Endothelial cell of umbilical vein (primary cell): ENCODE data around the gene GID4. TPM values are rescaled to one million over a fixed set of nuclear protein-coding genes. Genes with fewer than 3 reads are reported as not detected.

Experiments used
- BruUV-seq: library from RNA; stranded (reverse); fragments of 400-500 nt; replicated peaks from 2 replicates; lab custom pipeline; 2021; lab: Mats Ljungman, UMichigan
- CTCF ChIA-PET: fragments of 300-600, 350-600 bp; sonication (Branson Sonifier 250); formaldehyde crosslinking; loops from one replicate; lab custom pipeline; 2021; ENCODE audit warnings: antibody characterized with exemption, inconsistent platforms; lab: Charles Lee
- POLR2A ChIA-PET: fragments of 300-600, 350-600 bp; sonication (Branson Sonifier 250); formaldehyde crosslinking; loops from one replicate; lab custom pipeline; 2021; ENCODE audit warnings: antibody characterized with exemption, inconsistent platforms; lab: Charles Lee
- DNase-seq: peaks from one replicate; pipeline ENCODE4 v3.0.0-alpha.2; 2011; ENCODE audit warnings: low read depth, low spot score
- FAIRE-seq: peaks from 2 replicates; lab custom pipeline; 2011; peaks lifted over from hg19 to GRCh38; lab: Jason Lieb, UNC
- H2AFZ ChIP-seq: 2 replicates; pipeline ENCODE4 v1.6.0; 2012; ENCODE audit warnings: low read depth, low read length, control low read depth, inconsistent platforms
- H3K27ac ChIP-seq: 2 replicates; pipeline ENCODE4 v1.5.1; 2011; ENCODE audit warnings: low read depth, mild to moderate bottlenecking, control low read depth, low read length, moderate library complexity; ENCODE audit not compliant: insufficient read depth
- H3K27me3 ChIP-seq, 2 experiments: 2 replicates each; pipeline versions ENCODE4 v1.6.0 to v1.6.1; 2011; ENCODE audit warnings: low read length in 2 of 2, mixed read lengths in 1 of 2; ENCODE audit not compliant: control insufficient read depth in 2 of 2, insufficient read depth in 2 of 2
- H3K36me3 ChIP-seq, 2 experiments: 2 replicates in 1 of 2; 3 replicates in 1 of 2; pipeline ENCODE4 v1.5.1; 2011; ENCODE audit warnings: low read length in 2 of 2, mild to moderate bottlenecking in 1 of 2, moderate library complexity in 1 of 2; ENCODE audit not compliant: control insufficient read depth in 2 of 2, insufficient read depth in 2 of 2; ENCODE audit errors: extremely low read depth in 1 of 2
- H3K4me1 ChIP-seq: 3 replicates; pipeline ENCODE4 v1.5.1; 2011; ENCODE audit warnings: mild to moderate bottlenecking, low read length; ENCODE audit not compliant: control insufficient read depth, insufficient read depth; ENCODE audit errors: extremely low read depth
- H3K4me2 ChIP-seq: 2 replicates; pipeline ENCODE4 v1.6.1; 2011; ENCODE audit warnings: low read length, control low read depth, mixed read lengths; ENCODE audit not compliant: insufficient read depth
- H3K4me3 ChIP-seq, 3 experiments: fragments of 200-600 bp in 1 of 3; sonication (generic), shearing (Covaris generic) in 1 of 3; replicated peaks in 1 of 3; 2 replicates each; pipeline ENCODE4 v1.5.1; 2011 to 2016; ENCODE audit warnings: control low read depth in 3 of 3, low read length in 3 of 3, mild to moderate bottlenecking in 2 of 3, inconsistent platforms in 1 of 3, low read depth in 1 of 3, moderate library complexity in 1 of 3; ENCODE audit not compliant: insufficient read depth in 1 of 3
- H3K79me2 ChIP-seq: 2 replicates; pipeline ENCODE4 v1.6.0; 2012; ENCODE audit warnings: low read length, inconsistent platforms; ENCODE audit not compliant: control insufficient read depth, insufficient read depth
- H3K9ac ChIP-seq: replicated peaks from 2 replicates; pipeline ENCODE3; 2011; ENCODE audit warnings: low read length, control low read depth; ENCODE audit not compliant: insufficient read depth; ENCODE audit errors: extremely low read depth
- H3K9me1 ChIP-seq: replicated peaks from 3 replicates; pipeline ENCODE4 v1.6.0; 2011; ENCODE audit warnings: mild to moderate bottlenecking, low read length; ENCODE audit not compliant: control insufficient read depth, insufficient read depth; ENCODE audit errors: extremely low read depth
- H3K9me3 ChIP-seq: replicated peaks from 2 replicates; pipeline ENCODE4 v1.5.1; 2012; ENCODE audit warnings: low read length, inconsistent platforms; ENCODE audit not compliant: control insufficient read depth, insufficient read depth
- H4K20me1 ChIP-seq: replicated peaks from 2 replicates; pipeline ENCODE3; 2011; ENCODE audit warnings: mild to moderate bottlenecking, low read length; ENCODE audit not compliant: control insufficient read depth, insufficient read depth; ENCODE audit errors: extremely low read depth
- EZH2 ChIP-seq: IDR thresholded peaks from 2 replicates; pipeline ENCODE4 v1.6.1; 2012; ENCODE audit warnings: borderline replicate concordance, low read depth, mild to moderate bottlenecking, moderate library complexity, low read length, inconsistent platforms; ENCODE audit not compliant: severe bottlenecking
- FOS ChIP-seq: IDR thresholded peaks from 2 replicates; pipeline ENCODE4 v1.6.1; 2011; ENCODE audit warnings: mild to moderate bottlenecking, low read length, moderate library complexity, borderline replicate concordance; ENCODE audit not compliant: insufficient read depth
- GATA2 ChIP-seq: IDR thresholded peaks from 2 replicates; pipeline ENCODE4 v1.7.0; 2011; ENCODE audit warnings: low read depth, mild to moderate bottlenecking, moderate library complexity, mixed read lengths, low read length; ENCODE audit not compliant: insufficient read length, insufficient read depth
- JUN ChIP-seq: IDR thresholded peaks from 2 replicates; pipeline ENCODE4 v1.6.1; 2011; ENCODE audit warnings: borderline replicate concordance, low read depth; ENCODE audit not compliant: insufficient read length, insufficient read depth
- MYC ChIP-seq: IDR thresholded peaks from one replicate; pipeline ENCODE4 v1.6.1; 2011; ENCODE audit warnings: mild to moderate bottlenecking, low read depth, low read length
- POLR2A ChIP-seq: IDR thresholded peaks from 2 replicates; pipeline ENCODE4 v1.6.1; 2012; ENCODE audit warnings: low read depth, mild to moderate bottlenecking, control low read depth, low read length
- POLR2AphosphoS5 ChIP-seq: IDR thresholded peaks from 2 replicates; pipeline ENCODE4 v1.6.1; 2012; ENCODE audit warnings: low read depth, mild to moderate bottlenecking, control low read depth, low read length, moderate library complexity; ENCODE audit not compliant: insufficient read depth
- dilution Hi-C: fragments of 300-500 bp; cut with MboI; formaldehyde crosslinking; loops from one replicate; pipeline ENCODE4 v1.15.0; 2019; ENCODE audit warnings: low sequenced_read_pairs; ENCODE audit not compliant: extremely low pct_ligation_motif_present
- intact Hi-C: fragments of 100-400 bp; cut with micrococcal nuclease; formaldehyde crosslinking; loops from one replicate; pipeline ENCODE4 v1.10.0; 2022
- polyA plus RNA-seq, 4 experiments: library from polyadenylated mRNA; depleted of rRNA in 3 of 4; stranded (reverse) in 3 of 4; unstranded in 1 of 4; fragments of >200 nt; gene quantifications; 2 replicates each; pipeline versions ENCODE4 v1.2.1 to v1.2.3, GENCODE V29; 2011 to 2012; ENCODE audit warnings: missing spikeins in 1 of 4
- total RNA-seq: library from RNA; stranded (reverse); gene quantifications from 2 replicates; pipeline ENCODE4 v1.2.3, GENCODE V29; 2021
- TF ChIP-seq, protein P1 (sequence below): IDR thresholded peaks from 2 replicates; pipeline ENCODE4 v1.6.1; 2011; ENCODE audit not compliant: insufficient read depth, insufficient read length
- TF ChIP-seq, protein P2 (sequence below), 2 donors: IDR thresholded peaks; 1 replicate in 1 of 2; 2 replicates in 1 of 2; pipeline ENCODE4 v1.5.1; 2011; ENCODE audit warnings: low read length in 2 of 2, mild to moderate bottlenecking in 2 of 2, moderate library complexity in 2 of 2, control low read depth in 1 of 2, inconsistent platforms in 1 of 2, low read depth in 1 of 2; ENCODE audit not compliant: insufficient read depth in 1 of 2; ENCODE audit errors: extremely low read depth in 1 of 2

Gene GID4
- total and polyA plus RNA-seq, 2 donors (not counting 3 experiments of a cell fraction or from before 2014, with no cell fraction given): 6.4 to 11.3 TPM

DNA sequence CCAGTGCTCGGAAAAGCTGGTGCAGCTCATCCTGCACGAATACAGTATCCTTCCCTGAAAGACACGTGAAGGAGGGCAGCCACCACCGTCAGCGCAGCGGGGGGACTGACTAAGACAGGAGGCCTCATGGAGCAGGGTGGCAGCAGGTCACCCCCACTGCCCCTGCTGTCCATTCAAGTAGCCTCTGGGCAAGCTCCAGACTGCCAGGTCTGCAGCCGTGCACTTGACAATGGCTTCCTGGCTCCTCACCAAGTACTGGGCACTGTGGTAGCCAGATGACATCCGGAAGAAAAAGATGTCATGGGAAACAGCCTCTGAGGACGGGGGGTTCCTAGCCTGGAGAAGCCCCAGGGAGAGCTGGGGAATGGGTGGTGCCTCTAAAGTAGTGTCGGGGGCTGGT, 61.4 kb downstream of the GID4 start:
- no peak overlapping the region for H3K9ac ChIP-seq
- TF ChIP-seq GATA2 (no peak), EZH2 (no peak), FOS (no peak), POLR2AphosphoS5 (no peak), MYC (no peak), JUN (no peak), POLR2A (no peak)
- TF ChIP-seq, protein P1, sequence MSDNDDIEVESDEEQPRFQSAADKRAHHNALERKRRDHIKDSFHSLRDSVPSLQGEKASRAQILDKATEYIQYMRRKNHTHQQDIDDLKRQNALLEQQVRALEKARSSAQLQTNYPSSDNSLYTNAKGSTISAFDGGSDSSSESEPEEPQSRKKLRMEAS: no peak
- TF ChIP-seq, protein P2, sequence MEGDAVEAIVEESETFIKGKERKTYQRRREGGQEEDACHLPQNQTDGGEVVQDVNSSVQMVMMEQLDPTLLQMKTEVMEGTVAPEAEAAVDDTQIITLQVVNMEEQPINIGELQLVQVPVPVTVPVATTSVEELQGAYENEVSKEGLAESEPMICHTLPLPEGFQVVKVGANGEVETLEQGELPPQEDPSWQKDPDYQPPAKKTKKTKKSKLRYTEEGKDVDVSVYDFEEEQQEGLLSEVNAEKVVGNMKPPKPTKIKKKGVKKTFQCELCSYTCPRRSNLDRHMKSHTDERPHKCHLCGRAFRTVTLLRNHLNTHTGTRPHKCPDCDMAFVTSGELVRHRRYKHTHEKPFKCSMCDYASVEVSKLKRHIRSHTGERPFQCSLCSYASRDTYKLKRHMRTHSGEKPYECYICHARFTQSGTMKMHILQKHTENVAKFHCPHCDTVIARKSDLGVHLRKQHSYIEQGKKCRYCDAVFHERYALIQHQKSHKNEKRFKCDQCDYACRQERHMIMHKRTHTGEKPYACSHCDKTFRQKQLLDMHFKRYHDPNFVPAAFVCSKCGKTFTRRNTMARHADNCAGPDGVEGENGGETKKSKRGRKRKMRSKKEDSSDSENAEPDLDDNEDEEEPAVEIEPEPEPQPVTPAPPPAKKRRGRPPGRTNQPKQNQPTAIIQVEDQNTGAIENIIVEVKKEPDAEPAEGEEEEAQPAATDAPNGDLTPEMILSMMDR (IDR thresholded peaks at IDR 0.05; ENCODE audit: extremely low read depth in 1 of 2, insufficient read depth in 1 of 2, low read depth in 1 of 2, low read length in 2 of 2): no peak
- ChIA-PET POLR2A (interaction anchor here (0.7 to 1.3 kb wide), 2 partner anchors 10 to 72 kb away, joined by 3 read pairs; no protein-coding TSS in a partner anchor), CTCF (no interaction called here)
- intact Hi-C loops (no loop called here), dilution Hi-C loops (no loop called here)
- H3K9me3 ChIP-seq: no peaks in the 10 kb centered on the region
- no peak overlapping the region for H2AFZ ChIP-seq
- H3K36me3 ChIP-seq: peaks cover 6 to 45% of the 10 kb centered on the region in 2 experiments
- H3K9me1 ChIP-seq: no peaks in the 10 kb centered on the region
- no TSS peak for BruUV-seq
- H4K20me1 ChIP-seq: no peaks in the 10 kb centered on the region
- DNase-seq (no peak), FAIRE-seq (no peak)
- H3K4me3 ChIP-seq: no peak overlapping the region
- no peak overlapping the region for H3K4me2 ChIP-seq
- H3K79me2 ChIP-seq: no peaks in the 10 kb centered on the region
- H3K27ac ChIP-seq: no peak overlapping the region
- no peaks in the 10 kb centered on the region for H3K27me3 ChIP-seq
- H3K4me1 ChIP-seq: no peaks in the 10 kb centered on the region
